ENCODE results near the gene BLM. TPM values are rescaled to one million over a fixed set of nuclear protein-coding genes. Genes with fewer than 3 reads are reported as not detected.

BLM gene
- total RNA-seq, 1 experiment from 2014 or later: 24.6 TPM

DNA sequence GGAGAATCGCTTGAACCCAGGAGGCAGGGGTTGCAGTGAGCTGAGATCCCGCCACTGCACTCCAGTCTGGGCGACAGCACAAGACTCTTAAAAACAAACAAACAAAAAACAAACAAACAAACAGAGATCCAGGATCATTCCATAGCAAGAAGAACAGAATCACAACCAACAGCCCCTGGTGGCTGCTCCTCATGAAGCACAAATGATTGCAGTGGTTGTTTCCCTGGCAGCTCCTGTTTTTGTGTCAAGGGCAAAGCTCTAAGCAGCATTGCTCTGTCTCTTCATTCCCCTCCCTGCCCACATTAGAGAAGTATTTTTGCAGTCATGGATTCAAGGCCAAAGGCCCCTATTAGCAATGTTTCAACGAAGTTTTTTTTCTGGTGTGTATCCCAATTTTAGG is 25.8 kb upstream of the BLM start:
- ChIA-PET CTCF (no interaction called here), POLR2A (no interaction called here), RAD21 (ENCODE audit: low non-redundant PET in 1 of 2, low total read pairs in 2 of 2, uncharacterized antibody in 2 of 2, unreplicated experiment in 2 of 2) (no interaction called here)
- H3K9me2 ChIP-seq (ENCODE audit: insufficient read depth): no peaks in the 10 kb centered on the region
- no peak overlapping the region for H3K27ac ChIP-seq (ENCODE audit: low read depth, low read length)
- no peak overlapping the region for H3K9ac ChIP-seq (ENCODE audit: low read length)
- no peaks in the 10 kb centered on the region for H3K27me3 ChIP-seq (ENCODE audit: insufficient read depth, low read length)
- H3K4me3 ChIP-seq (replicated peaks in 1 of 2; ENCODE audit: low read depth in 1 of 2, low read length in 2 of 2): no peak overlapping the region
- intact Hi-C loops (cut with micrococcal nuclease): loop anchor here (10.0 kb wide), 2 partner anchors 207 to 397 kb away; no protein-coding TSS in a partner anchor
- ATAC-seq: no peak
- no peak overlapping the region for H2AFZ ChIP-seq (ENCODE audit: low read depth, low read length, poor library complexity, severe bottlenecking)
- H3K4me1 ChIP-seq (ENCODE audit: control insufficient read depth in 1 of 2, insufficient read depth in 2 of 2, low read length in 2 of 2): 0 out of 4 replicates have a peak, but pooled peaks cover 0 to 3% of the 10 kb centered on the region in 2 experiments
- no peak for TF ChIP-seq JUND (IDR thresholded peaks at IDR 0.05)
- no peak for TF ChIP-seq REST (IDR thresholded peaks at IDR 0.05; ENCODE audit: low read depth)
- TF ChIP-seq ZBTB33 (IDR thresholded peaks at IDR 0.05; ENCODE audit: extremely low read depth, insufficient replicate concordance, low read length): no peak
- no peak for TF ChIP-seq POLR2AphosphoS5 (IDR thresholded peaks at IDR 0.05; ENCODE audit: low read depth, low read length)
- no peak for TF ChIP-seq EZH2 (IDR thresholded peaks at IDR 0.05)
- TF ChIP-seq EGR1 (IDR thresholded peaks at IDR 0.05; ENCODE audit: low read depth): no peak
- TF ChIP-seq RAD21 (IDR thresholded peaks at IDR 0.05; ENCODE audit: low read depth): no peak
- TF ChIP-seq, protein P1, sequence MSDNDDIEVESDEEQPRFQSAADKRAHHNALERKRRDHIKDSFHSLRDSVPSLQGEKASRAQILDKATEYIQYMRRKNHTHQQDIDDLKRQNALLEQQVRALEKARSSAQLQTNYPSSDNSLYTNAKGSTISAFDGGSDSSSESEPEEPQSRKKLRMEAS (IDR thresholded peaks at IDR 0.05): no peak
- no peak for TF ChIP-seq SRF (IDR thresholded peaks at IDR 0.05; ENCODE audit: low read depth)
- no peak for TF ChIP-seq CBX3 (IDR thresholded peaks at IDR 0.05; ENCODE audit: low read depth)
- no peak for TF ChIP-seq ZNF274 (IDR thresholded peaks at IDR 0.05; ENCODE audit: low read depth, low read length)
- no peak for TF ChIP-seq SP1 (IDR thresholded peaks at IDR 0.05; ENCODE audit: low read depth)
- TF ChIP-seq, protein P2, sequence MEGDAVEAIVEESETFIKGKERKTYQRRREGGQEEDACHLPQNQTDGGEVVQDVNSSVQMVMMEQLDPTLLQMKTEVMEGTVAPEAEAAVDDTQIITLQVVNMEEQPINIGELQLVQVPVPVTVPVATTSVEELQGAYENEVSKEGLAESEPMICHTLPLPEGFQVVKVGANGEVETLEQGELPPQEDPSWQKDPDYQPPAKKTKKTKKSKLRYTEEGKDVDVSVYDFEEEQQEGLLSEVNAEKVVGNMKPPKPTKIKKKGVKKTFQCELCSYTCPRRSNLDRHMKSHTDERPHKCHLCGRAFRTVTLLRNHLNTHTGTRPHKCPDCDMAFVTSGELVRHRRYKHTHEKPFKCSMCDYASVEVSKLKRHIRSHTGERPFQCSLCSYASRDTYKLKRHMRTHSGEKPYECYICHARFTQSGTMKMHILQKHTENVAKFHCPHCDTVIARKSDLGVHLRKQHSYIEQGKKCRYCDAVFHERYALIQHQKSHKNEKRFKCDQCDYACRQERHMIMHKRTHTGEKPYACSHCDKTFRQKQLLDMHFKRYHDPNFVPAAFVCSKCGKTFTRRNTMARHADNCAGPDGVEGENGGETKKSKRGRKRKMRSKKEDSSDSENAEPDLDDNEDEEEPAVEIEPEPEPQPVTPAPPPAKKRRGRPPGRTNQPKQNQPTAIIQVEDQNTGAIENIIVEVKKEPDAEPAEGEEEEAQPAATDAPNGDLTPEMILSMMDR (IDR thresholded peaks at IDR 0.05 in 2 of 3, conservative IDR thresholded peaks at IDR 0.05 in 1 of 3; ENCODE audit: borderline replicate concordance in 1 of 3, insufficient read depth in 1 of 3, low read depth in 2 of 3, low read length in 2 of 3): no peak
- no peak for TF ChIP-seq YY1 (IDR thresholded peaks at IDR 0.05; ENCODE audit: extremely low read depth, insufficient replicate concordance, low read depth, low read length)
- no peak for TF ChIP-seq SIN3A (IDR thresholded peaks at IDR 0.05; ENCODE audit: low read depth)
- TF ChIP-seq EZH2phosphoT487 (IDR thresholded peaks at IDR 0.05; ENCODE audit: borderline replicate concordance): no peak
- TF ChIP-seq, protein P3, sequence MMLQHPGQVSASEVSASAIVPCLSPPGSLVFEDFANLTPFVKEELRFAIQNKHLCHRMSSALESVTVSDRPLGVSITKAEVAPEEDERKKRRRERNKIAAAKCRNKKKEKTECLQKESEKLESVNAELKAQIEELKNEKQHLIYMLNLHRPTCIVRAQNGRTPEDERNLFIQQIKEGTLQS (IDR thresholded peaks at IDR 0.05): no peak
- H4K20me1 ChIP-seq (ENCODE audit: insufficient read depth): no peaks in the 10 kb centered on the region
- H3K4me2 ChIP-seq (ENCODE audit: low read length): no peak overlapping the region
- H3K9me3 ChIP-seq (ENCODE audit: control insufficient read depth in 1 of 2, insufficient read depth in 1 of 2, low read depth in 1 of 2, low read length in 2 of 2): no peaks in the 10 kb centered on the region
- no TSS peak for BruUV-seq (replicated peaks)
- H3K36me3 ChIP-seq (ENCODE audit: control insufficient read depth in 1 of 2, insufficient read depth in 2 of 2, low read length in 2 of 2): no peaks in the 10 kb centered on the region
- no peak for DNase-seq (ENCODE audit: low read depth, low spot score)
- H3K79me2 ChIP-seq (ENCODE audit: insufficient read depth, low read length): no peaks in the 10 kb centered on the region

Data from HCT116 (cell line).